NCI-H510A treated with DMSO at 0.1 percent for 48 hours (cell line): ENCODE data around the gene KLRG1.

Experiments used
- DNase-seq: peaks from one replicate; lab custom pipeline; 2025; lab: John Stamatoyannopoulos, UW

The KLRG1 gene

DNA sequence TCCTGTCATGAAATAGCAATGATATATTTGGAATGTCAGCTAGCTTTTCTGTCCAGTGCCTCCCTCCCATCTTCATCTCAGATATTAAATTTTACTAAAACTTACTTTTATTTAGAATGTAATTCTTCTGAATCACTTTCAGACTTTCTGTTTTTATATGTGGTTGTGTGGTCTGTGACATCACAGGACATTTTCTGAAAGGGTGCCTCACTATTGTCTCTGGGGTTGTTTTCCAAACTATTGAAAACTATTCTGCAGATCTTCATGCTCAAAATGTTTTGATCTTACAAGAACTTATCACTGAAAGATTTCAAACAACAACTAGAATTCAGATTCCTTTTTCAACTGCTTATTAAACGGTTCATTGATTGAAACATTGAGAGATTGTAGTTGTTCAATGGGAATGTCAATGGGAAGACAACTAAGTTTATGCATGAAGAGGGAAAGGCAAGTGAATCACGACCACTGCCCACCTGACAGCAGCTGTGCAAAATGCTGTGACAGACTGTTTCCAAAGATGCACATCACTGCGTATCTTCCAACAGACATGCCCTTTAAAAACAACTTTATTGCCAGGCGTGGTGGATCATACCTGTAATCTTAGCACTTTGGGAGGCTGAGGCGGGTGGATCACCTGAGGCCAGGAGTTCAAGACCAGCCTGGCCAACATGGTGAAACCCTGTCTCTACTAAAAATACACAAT lies 51.3 kb downstream of the KLRG1 start:
- no peak for DNase-seq

DNA sequence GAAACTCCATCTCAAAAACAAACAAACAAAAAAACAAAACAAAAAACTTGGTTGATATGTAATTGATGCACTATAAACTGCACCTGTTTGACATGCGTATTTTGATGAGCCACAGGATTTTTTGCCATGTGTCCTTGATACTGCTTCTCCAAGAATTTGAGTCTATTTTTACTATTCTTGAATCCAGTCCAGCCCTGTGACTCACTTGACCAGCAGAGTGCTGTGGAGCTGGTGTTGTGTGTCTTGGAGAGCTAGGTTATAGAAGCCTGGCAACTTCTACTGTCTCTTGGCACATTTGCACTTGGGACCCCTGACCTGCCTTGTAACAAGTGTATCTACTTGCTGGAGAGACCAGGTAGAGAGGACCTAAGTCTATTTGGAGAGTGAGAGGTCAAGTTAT lies 52.0 kb downstream of the KLRG1 start:
- DNase-seq, result no peak

DNA sequence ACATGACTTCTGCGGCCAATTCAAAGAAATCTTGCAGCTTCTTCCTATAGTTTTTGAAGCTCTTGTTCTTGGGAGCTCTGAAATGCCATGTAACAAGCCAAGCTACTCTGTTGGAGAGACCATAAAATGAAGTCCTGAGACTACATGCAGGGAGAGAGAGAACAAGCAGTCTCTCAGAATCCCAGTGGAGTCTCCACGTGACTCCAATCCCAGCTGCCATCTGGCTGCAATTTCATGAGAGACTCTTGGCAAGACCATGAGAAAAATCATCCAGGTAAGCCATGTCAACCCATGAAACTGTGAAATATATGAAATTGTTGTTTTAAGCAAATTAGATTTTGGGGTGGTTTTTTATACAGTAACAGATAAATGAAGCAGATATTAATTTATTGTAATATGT lies 54.4 kb downstream of the KLRG1 start:
- no peak for DNase-seq

DNA sequence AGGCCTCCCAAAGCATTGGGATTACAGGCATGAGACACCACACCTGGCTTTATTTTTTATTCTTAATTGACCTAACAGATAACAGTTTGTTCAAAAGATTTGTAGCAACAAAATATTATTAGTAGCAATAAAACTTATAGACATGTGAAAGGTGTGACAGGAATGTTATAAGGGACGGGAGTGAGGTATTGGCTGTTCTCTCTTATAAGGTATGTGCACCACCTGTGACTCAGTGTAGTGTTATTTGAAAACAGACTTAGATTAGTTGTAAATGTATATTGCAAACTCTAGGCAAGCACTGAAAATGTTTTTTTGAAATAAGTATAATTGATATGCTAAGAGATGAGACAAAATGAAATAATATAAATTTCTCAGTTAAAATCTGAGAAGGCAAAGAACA lies 57.8 kb downstream of the KLRG1 start:
- DNase-seq, result no peak

DNA sequence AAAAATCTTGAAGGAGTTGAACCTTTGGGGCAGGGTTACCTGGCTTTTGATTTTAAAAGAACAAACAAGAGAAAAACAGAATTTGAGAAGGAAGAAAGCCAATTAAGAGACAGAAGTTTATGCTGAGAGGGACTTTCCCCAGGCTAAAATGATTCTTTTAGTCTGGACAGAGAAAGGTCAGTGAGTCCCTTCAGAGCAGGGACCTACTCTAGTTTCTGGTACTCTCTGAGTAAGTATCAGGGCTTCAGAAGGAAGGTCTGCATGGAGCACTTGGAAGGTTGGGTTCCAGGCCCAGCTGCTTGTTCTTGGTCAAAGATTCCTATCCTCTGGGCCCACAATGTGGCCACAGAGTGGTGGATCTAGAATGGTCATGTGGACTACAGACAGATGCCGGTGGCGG lies 59.6 kb downstream of the KLRG1 start:
- no peak for DNase-seq

DNA sequence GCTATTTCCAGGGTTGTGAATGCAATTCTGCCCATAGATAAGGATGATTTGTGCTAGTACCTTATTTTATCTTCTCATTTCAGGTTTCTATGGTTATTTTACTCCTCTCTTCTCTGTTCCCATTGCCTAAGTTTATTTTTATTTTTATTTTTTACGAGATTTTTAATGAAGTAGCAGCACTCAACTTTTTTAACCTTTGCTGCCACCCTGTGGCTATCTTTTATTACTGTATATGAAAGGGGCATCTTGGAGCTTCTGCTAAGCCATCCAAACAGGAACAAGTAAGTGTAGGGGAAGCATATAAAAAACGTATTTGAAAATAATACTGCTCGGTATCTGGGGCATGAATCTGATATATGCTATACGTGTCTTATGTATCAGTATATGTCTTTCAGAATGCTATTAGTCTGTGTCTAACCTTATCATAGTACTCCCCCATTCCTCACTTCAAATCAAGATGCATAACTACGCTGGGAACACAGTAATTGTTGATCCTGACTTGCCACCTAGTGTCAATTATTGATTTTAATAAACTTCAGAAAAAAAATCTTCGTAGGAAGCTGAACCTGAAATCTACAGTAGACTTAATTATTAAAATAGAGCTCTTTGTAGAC lies 60.3 kb downstream of the KLRG1 start:
- peak; percentile 23 for DNase-seq

DNA sequence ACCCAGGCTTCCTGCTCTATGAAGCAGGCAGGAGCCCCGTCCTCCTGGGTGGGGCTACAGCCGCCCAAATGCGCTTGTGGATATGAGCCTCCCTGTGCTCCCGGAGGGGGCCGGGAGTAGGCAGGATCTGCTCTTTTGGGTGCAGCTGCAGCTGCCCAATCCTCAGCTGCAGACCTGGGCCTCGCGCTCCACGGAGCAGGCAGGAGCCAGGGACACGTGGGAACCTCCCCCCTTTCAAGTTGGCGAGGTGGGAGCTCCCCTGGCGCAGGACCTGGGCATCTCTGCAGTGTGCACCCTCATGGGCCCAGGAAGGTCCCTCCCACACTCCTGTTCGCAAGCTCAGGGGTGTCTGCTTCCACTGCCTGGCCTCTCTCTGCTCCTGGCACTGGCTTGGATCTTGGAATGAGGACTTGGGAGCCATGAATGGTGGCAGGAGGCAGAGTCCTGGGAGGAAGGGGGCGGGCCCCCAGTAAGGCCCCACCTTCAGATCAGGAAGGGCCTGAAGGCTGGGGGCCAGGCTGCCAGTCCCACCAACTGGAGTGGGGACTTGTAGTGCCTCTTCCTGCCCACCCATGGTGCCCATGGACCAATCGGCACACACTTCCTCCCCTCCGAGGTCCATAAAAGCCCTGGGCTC lies 61.3 kb downstream of the KLRG1 start:
- no peak for DNase-seq

DNA sequence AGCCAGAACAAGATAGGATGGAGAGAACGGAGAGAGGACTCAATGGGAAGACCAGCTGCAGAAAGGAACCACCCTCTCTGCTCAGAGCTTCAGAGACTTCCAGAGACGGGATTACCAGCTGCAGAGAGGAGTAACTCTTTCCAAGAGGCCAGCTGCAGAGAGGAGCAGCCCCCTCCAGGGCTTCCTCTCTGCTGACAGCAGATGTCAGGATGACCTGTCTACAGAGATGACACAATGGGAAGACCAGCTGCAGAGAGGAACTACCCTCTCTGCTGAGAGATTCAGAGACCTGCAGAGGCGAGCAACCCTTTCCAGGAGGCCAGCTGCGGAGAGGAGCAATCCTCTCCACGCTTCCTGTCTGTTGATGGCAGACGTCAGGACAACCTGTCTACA lies 61.8 kb downstream of the KLRG1 start:
- DNase-seq, result no peak

DNA sequence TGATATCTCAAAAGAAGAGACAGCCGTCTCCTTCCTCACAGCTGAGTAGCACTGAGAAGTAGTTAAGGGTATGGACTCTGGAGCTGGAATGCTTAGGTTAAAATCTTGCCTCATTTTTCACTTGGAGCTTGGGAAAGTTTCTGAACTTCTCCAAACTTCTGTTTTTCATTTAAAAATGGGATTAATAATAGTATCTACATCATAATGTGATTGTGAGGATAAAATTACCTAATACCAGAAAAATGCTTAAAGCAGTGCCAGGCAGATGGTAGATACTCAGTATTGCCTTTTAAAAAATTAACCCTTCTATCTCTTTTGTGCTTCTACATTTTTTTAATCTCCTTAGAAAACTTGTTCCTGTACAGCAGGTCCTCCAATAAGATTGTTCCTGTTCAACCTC lies 63.3 kb downstream of the KLRG1 start:
- DNase-seq, result no peak
